GM19372 (cell line): ENCODE data around the gene DTYMK.
"Not testable (repeated sequence)": the region's sequence is repeated elsewhere in the genome, so short reads cannot be mapped to it uniquely, and the experiment has no call there.

ENCODE experiments used
- ATAC-seq: cut with Tn5 transposase; IDR thresholded peaks from one replicate; pipeline ENCODE4 v1.9.1; 2021; ENCODE audit warnings: mild to moderate bottlenecking, low read depth, moderate library complexity; ENCODE audit not compliant: unreplicated experiment

The DTYMK gene

DNA sequence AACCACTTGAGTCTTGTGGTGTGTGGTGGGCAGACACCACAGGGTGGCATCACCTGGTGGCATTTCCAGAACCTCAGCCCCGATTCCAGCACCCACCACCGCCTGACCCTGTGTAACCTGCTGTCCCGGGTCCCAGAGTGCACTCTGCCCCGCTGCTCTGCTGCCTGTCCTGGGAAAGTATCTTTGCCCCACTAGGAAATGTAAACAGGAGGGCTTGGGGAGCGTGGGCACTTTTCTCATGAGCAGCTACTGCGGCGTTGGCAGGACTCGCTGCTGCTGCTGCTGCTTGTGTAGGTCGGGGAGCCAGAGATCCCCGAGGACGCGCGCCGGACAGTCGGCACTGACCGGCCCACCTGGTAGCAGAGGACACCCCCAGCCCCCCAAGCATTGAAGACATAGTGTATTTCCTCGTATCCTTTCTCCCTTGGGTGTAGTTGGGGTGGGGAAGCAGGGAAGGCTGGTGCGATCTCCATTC lies 13.4 kb downstream of the DTYMK start:
- ATAC-seq = no peak

DNA sequence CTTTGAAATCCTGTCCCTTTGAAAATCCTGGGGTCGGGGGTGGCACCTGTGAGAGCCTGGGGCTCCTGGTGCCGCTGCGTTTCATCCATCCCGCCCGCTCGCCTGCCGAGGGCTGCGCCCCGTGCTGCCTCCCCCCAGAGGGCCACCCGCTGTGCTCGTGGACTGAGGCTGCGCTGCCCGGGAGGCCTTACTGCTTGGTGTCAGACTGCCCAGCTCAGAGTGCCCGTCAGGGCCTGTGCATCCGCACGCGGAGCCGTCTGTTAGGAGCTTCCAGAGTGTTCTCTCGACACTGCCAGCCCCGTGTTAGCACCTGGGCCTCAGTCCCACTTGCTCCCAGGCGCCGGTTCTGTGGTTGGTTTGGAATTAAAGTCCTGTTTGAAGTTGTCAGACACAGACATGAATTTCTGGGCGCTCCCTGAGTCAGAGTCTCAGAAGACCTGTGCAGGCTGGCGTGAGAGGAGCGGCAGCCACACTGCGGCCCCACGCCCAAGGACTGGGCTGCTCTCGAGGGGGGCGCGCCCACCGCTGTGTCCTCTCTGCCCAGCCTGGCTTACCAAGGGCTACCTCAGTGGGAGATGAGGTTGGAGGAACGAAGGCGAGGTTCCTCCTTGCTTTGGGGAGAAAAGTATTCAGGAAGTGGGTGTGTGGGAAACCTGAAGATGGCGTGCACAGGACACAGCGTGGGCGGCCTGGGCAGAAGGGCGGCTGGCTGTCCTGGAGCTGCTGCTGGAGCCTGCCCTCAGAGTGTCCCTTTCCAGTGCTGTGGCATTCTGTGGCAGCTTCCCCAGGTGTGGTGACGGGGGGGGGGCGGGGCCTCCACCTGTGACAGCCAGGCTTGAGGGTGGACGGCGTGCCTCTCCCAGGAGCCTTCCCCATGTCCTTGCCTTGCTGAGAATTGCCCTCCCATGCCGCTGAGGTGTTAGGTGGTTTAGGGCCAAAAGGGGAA lies 14.1 kb downstream of the DTYMK start:
- ATAC-seq = no peak

DNA sequence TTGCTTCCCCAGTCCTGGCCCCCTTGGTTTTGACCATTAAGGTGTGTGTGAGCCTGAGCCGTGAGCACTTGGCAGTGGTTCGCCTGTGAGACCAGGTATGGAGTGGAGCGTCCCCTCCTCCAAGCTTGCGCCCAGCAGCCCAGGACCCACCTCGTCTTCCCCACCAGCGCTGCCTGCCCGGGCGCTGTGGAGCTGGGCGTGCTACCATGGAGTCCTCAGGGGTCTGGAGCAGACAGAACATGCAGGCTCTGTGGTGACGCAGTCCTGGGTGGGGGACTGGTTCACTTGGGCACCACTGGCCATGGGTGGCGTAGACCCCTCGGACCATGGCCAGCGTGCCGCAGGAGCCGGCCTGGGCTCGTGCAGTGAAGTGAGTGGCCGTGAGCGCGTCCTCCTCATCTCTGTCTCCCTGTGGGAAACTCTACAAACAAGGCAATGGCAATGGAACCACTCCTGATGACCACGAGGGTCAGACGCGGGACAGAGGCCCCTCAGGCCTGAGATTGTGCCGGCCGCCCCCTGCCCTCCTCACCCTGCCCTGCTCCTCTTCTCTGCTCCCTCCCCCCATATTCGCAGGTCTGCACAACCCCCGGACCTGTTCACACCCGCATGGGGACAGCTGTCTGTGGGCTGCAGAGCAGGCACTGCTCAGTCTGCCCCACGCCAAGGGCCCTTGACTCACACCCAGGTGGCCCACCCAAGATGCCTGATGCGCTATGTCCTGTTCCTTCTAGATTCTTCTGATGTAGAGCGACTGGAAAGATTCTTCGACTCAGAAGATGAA lies 15.0 kb downstream of the DTYMK start:
- ATAC-seq = no peak

DNA sequence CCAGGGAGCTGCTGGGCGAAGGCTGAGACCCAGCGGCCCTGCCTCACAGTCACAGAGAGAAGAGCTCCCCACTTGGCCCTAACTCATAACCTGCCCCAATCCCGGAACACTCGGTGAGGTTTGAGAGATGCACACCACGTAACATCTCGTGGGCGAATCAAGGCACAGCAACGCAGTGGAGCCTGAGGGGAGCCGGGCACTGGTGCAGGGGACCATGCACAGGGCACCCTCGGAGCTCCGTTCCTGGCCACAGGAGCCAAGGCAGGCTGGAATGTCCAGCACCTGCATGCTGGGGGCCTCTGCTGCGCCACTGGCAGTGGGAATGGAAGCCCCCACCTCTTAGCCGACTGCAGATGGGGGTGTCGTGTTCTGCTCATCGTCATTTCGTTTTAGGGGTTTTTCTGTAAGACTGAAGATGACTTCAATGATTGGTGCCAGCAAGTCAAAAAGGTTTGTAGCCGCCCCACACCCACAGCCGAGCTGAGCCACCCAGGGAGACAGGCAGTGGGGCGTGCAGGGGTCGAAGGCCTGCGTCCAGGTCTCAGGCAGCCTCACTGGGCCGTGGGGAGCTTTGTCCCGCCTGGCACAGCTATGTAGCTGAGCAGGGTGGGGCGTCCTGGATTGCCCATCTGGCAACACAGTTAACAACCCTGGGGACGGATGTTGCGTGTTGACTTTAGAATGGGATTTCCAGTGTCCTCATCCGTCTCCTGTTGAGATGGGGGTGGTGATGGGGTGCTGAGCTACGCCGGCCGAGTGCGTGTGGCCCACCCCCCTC lies 16.1 kb downstream of the DTYMK start:
- ATAC-seq = no peak

DNA sequence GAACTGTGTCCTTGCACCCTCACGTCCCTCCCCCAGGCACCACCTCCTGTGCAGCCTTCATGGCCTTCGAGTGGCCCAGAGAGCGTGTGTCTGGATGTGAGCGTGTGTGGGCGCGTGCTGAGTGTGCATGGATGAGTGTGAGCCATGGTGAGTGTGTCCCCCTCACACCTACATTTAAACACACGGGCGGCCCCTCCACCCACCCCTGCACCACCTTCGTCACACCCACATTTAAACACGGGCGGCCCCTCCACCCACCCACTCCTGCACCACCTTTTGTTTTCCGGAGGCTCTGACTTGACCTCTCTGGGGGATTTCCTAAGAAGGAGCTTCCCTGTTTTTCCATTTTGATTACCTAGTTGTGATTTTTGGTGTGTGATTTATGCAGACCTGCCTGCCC lies 17.8 kb downstream of the DTYMK start:
- ATAC-seq = no peak

DNA sequence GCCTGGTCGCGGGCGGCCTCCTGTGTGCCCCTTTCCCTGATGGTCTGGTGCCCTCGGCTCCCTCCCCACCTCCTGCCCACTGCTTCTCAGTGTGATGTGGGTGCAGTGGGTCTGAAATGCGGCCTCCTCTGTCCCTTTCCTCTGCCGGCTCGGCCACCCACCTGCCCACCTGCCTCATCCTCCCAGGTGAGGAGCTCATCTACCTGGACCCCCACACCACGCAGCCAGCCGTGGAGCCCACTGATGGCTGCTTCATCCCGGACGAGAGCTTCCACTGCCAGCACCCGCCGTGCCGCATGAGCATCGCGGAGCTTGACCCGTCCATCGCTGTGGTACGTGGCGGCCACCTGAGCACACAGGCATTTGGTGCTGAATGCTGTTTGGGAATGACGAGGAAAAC lies 18.3 kb downstream of the DTYMK start:
- ATAC-seq = no peak

DNA sequence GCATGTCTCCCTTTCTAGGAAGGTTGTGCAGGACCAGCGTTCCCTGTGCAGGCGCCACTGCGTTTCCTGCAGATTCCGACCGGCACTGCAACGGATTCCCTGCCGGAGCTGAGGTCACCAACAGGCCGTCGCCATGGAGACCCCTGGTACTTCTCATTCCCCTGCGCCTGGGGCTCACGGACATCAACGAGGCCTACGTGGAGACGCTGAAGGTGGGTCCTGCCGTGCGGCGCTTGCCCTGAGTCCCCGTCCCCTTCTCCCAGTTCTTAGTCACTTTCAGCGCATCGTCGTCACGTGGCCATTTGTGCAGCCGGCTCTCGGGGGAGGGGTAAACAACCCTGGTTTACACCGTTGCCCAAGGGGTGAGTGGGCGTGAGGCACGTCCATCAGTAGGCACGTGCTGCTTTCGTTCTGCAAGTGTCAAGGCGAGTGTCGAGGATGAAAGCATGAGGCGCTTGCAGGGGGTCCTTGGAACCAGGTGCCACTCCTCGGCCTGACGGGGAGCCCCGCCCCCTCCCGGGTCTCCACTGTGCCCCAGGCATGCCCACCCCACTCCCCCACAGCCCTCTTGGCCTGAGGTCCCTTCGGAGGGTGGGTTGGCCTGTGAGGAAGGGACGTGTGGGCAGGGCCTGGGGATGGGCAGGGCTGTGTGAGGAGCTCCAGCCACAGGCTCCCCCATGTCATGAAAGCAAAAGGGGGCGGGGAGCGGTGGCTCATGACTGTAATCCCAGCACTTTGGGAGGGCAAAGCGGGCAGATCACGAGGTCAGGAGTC lies 19.8 kb downstream of the DTYMK start:
- no peak for ATAC-seq

DNA sequence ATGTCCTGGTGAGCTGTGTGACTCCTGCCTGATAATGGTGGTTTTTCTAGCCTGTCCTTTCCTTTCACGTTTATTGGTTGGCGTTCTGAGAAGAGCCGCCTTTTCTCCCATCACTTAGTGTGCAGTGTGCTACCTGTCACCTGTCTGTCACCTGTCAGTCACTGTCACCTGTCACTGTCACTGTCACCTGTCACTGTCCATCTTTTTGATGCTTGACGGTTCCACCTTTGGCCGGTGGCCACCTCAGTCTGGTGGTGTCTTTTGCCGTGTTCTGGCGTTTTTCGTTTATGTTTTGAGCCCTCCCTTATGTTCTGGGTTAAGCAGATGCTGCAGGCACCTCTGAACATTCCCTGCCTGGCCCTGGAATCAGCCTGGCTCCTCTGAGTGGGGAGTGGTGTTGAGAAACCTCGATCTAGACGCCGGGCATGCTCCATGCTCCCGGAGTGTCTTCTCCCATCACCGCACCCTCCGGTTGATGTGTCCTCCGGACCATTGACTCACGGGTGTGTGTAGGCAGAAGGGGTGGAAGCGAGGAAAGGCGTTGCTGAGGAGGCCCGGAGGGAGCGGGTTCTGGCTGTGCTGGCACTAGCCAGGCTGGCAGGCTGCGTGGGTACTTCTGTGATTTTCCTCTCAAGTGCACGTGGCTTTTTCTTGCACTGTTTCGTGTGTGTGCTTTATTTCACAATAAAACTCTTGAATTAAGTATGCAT lies 20.7 kb downstream of the DTYMK start:
- no peak for ATAC-seq

DNA sequence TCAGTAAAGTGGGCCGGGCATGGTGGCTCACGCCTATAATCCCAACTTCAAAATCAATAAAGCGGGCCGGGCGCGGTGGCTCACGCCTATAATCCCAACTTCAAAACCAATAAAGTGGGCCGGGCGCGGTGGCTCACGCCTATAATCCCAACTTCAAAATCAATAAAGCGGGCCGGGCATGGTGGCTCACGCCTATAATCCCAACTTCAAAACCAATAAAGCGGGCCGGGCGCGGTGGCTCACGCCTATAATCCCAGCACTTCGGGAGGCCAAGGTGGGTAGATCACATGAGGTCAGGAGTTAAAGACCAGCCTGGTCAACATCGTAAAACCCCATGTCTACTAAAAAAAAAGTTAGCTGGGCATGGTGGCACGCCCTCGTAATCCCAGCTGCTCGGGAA lies 23.9 kb downstream of the DTYMK start:
- ATAC-seq = not testable (repeated sequence)

DNA sequence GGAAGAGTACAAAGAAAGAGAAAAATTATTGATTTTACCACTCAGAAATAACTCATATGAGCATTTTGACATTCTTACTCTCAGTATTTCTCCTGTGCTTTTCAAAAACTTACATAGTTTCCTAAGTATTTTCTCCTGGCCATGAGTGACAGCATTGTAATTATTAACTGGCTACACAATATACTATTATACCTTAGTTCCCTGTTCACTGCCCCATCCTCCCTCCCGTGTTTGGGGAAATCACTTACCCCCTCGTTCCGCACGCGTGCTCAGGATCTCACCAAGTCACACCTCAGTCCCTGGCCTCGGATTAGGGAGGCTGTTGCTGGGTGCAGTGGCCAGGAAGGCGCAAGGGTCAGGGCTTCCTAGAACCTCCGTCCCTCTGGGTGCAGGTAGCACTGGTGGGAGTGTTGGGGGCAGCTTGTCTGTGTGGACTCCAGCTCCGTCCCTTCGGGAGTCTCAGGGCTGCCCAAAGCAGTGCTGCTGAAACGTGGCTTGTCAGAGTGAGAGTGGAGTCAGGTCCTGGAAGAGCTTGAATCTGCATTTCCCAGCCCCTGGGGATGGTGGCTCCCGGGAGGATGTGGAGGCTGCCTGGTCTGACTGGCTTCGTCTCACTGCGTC lies 25.9 kb downstream of the DTYMK start:
- no peak for ATAC-seq

DNA sequence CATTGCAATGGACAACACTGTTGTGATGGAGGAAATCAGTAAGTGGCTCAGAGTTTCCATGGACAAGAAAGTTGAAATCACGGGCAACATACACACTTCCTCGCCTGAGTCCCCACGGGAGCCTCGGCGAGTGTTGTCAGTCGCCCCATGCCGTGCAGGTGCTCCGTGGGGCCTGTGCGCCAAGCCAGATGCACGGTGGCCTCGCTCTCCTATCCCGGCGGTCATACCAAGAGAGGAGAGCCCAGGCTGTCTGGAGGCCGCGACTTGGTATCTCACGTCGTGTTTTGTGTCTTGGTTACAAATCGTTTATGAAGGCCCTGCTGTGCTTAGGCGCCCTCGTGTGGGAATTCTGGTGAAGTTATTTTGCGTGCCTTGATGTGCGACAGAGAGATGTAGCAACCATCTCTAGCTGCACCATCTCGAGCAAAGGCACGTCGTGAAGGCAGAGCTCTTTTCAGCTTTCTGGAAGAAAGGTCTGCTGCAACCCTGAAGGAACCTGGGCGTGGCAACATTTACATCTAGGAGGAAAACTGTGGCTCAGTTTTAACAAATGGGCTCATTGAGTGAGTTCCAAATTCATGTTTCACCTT lies 27.4 kb downstream of the DTYMK start:
- ATAC-seq = no peak

DNA sequence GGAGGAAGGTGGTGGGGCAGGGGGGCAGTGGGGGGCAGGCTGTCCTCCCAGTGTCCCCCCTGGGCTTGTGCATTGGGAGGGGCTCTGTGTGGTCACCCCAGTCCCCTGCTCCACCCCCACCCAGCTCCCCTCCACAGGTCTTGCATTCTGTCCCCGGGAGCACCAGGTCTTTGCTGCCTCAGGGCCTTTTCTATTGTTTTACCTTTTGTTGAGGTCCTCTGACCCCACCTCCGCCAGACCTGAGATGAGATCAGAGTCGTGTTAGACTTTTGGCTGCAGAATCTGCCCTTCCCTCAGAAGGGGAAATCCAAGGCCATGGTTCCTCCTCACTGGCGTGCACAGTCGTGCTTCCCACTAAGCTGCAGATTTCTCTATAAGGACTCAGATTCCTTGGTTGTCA lies 28.3 kb downstream of the DTYMK start:
- ATAC-seq = no peak

DNA sequence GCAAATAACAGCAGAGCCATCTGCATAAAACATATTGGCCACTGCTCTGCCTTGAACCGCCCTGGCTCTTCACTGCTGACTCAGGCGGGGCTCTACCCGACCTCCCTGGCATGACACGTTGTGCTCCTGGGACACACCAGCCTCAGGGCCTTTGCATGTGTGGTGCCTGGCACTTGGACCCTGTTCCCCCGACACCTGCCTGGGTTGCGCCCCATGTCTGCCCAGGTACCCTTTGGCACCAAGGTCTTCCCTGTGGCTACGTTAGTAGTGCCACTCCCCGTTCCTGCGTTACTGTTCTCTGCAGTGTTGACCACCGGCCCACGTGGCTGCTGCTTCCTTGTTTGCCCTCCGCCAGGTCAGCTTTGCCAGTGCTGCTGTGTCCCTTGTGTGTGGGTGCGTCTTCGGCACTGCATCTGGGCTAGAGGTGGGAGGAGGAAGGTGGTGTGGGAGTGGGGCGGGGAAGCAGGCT lies 28.8 kb downstream of the DTYMK start:
- ATAC-seq = no peak

DNA sequence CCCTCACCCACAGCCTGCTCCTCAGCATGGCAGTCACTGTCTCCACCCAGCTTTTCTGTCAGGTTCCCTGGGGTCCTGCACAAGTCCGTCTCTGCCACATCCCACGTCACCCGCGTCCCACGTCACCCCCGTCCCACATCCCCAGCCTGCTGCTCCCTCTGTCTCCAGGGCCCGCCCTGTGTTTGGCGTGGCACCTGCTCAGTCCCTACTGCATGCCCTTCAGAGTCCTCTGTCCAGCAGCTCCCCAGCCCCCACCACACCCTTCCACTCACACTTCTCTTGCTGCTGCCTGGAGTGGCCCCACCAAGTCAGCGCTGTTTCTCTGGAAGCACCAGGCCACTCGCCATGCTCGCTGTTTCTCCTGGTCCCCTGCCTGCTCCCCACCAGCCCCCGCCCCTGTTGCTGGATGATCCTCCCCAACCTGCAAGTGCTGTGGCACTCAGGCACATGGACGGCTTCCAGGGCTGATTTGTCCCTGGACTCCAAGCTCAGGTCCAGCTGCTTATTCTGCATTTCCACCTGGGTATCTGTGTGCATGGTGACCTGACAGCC lies 30.3 kb downstream of the DTYMK start:
- no peak for ATAC-seq

DNA sequence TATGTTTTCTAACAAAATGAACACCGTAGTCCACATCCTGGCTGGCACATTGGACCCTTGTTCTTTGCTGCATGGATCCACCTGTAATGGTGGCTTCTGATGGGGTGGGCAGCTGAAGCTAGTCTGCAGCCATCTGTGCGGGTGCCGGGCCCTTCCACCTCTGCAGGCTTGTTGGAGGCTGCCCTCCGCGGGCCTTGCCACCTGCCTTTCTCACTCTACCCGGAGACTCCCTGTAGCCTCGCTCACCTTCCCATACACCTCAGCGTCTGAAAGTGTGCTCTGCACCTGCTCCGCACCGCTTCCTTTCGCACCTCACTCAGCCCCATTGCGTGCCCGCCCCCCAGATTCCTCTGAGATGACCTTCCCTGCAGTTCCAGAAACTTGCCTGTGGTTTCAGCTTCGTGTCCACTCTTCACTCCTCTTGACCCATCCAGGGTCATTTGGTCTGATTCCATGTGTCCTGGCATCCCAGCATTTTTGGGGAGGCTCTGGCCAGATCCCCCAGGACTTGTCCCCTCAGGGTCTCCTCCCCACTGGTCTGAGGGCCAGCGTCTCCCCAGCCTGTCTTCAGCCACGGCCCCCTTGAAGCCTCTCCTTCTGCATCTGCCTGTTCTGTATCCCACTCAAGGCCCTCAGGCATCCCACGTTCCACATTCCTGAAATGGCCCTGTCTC lies 31.0 kb downstream of the DTYMK start:
- ATAC-seq = no peak

DNA sequence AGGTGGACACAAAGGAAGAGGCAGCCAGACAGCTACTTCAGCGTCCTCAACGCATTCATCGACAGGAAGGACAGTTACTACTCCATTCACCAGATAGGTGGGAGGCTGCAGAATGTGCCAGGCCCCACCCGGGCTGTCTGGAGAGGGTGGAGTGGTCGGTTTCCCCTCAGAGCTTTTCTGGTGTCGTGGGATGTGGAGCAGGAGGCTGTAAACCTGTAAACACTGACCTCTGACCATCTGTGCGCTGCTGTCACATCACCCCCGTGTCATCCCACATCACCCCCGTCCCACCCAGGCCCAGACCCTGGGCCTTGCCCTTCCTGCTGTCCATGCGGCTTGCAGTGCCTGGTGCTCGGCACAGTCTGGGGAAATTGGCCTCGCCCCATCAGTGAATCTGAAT lies 32.1 kb downstream of the DTYMK start:
- no peak for ATAC-seq

DNA sequence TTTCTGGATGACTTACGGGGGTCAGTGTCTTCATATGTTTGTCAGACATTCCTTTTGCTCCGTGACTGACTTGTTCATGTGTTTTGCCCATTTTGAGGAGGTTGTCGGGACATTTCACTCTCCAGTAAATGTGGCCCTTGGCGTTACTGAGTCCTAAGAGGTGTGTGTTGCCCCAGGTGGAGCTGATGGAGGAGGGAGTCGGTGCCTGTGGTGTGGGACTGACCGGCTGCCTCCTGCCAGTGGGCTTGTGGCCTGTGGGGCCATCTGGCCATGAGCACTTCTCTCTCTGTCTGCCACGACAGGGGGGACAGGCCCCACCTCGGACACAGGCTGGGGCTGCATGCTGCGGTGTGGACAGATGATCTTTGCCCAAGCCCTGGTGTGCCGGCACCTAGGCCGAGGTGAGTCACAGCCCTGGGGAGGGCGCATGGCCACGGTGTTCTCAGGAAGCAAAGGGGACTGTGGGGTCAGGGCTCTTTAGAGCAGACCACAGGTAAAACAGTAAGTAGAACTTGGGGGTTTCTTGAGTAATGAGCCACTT lies 33.3 kb downstream of the DTYMK start:
- ATAC-seq = no peak
